HEK293 (cell line): Measurements from ENCODE around the gene RNF135.

ENCODE experiments used
- CTCF ChIA-PET: fragments of 350-600 bp; formaldehyde crosslinking; extraction: SDS; loops from one replicate; lab custom pipeline; 2021; ENCODE audit warnings: antibody characterized with exemption; lab: Yijun Ruan, JAX
- POLR2A ChIA-PET: fragments of 300-600 bp; formaldehyde crosslinking; extraction: SDS; loops from one replicate; lab custom pipeline; 2020; ENCODE audit warnings: antibody characterized with exemption, inconsistent platforms; lab: Yijun Ruan, JAX
- H3K27ac ChIP-seq: fragments of 200-500 bp; sonication (Bioruptor generic); 2 replicates; pipeline ENCODE4 v1.5.1; 2014; ENCODE audit warnings: low read depth, low read length, control low read depth, inconsistent platforms; ENCODE audit errors: extremely low read depth
- H3K36me3 ChIP-seq, 2 experiments: fragments of 200-500 bp in 1 of 2; sonication (Bioruptor generic) in 1 of 2; 1 replicate in 1 of 2; 2 replicates in 1 of 2; pipeline ENCODE4 v1.5.1; 2014 to 2017; ENCODE audit warnings: inconsistent platforms in 2 of 2, low read length in 2 of 2; ENCODE audit not compliant: control insufficient read depth in 2 of 2, insufficient read depth in 1 of 2
- H3K4me1 ChIP-seq: fragments of 200-500 bp; sonication (Bioruptor generic); 2 replicates; pipeline ENCODE4 v1.5.1; 2014; ENCODE audit warnings: mild to moderate bottlenecking, low read length, inconsistent platforms; ENCODE audit not compliant: control insufficient read depth, insufficient read depth
- H3K4me3 ChIP-seq: 2 replicates; pipeline ENCODE4 v1.5.1; 2011; ENCODE audit warnings: low read depth, mild to moderate bottlenecking, control low read depth, low read length, moderate library complexity
- H3K9me3 ChIP-seq: fragments of 200-500 bp; sonication (Bioruptor generic); 2 replicates; pipeline ENCODE4 v1.5.1; 2014; ENCODE audit warnings: low read depth, low read length, inconsistent platforms; ENCODE audit not compliant: control insufficient read depth, insufficient read depth
- IKZF3 ChIP-seq: fragments of 450-650 bp; IDR thresholded peaks from 2 replicates; pipeline ENCODE4 v1.5.0; 2018; ENCODE audit warnings: missing biosample characterization, mild to moderate bottlenecking, missing genetic modification characterization, moderate library complexity
- INSM2 ChIP-seq: fragments of 450-650 bp; formaldehyde crosslinking; IDR thresholded peaks from 2 replicates; pipeline ENCODE4 v1.5.1; 2016; ENCODE audit warnings: missing biosample characterization, missing genetic modification characterization
- KLF7 ChIP-seq: fragments of 450-650 bp; formaldehyde crosslinking; IDR thresholded peaks from 2 replicates; pipeline ENCODE4 v1.5.1; 2016; ENCODE audit warnings: missing biosample characterization, missing genetic modification characterization, borderline replicate concordance
- SP2 ChIP-seq: fragments of 450-650 bp; formaldehyde crosslinking; IDR thresholded peaks from 2 replicates; pipeline ENCODE4 v1.5.1; 2016; ENCODE audit warnings: missing biosample characterization, missing genetic modification characterization
- SP3 ChIP-seq: fragments of 450-650 bp; formaldehyde crosslinking; IDR thresholded peaks from 2 replicates; pipeline ENCODE4 v1.5.1; 2016; ENCODE audit warnings: missing biosample characterization, missing genetic modification characterization
- YY2 ChIP-seq: fragments of 450-650 bp; formaldehyde crosslinking; IDR thresholded peaks from 2 replicates; pipeline ENCODE4 v1.5.1; 2016; ENCODE audit warnings: missing biosample characterization, missing genetic modification characterization
- ZBTB11 ChIP-seq: fragments of 450-650 bp; formaldehyde crosslinking; conservative IDR thresholded peaks from 2 replicates; pipeline ENCODE4 v1.5.1; 2016; ENCODE audit warnings: low read depth, missing biosample characterization, missing genetic modification characterization
- ZFP3 ChIP-seq: fragments of 450-650 bp; formaldehyde crosslinking; IDR thresholded peaks from 2 replicates; pipeline ENCODE4 v1.5.1; 2016; ENCODE audit warnings: low read depth, missing biosample characterization, missing genetic modification characterization
- ZNF18 ChIP-seq: fragments of 450-650 bp; formaldehyde crosslinking; IDR thresholded peaks from 2 replicates; pipeline ENCODE4 v1.5.1; 2016; ENCODE audit warnings: missing biosample characterization, missing genetic modification characterization
- ZNF529 ChIP-seq: fragments of 450-650 bp; formaldehyde crosslinking; IDR thresholded peaks from 2 replicates; pipeline ENCODE4 v1.5.1; 2017; ENCODE audit warnings: missing genetic modification characterization, missing biosample characterization; ENCODE audit not compliant: insufficient replicate concordance
- ZNF544 ChIP-seq: fragments of 450-650 bp; formaldehyde crosslinking; IDR thresholded peaks from 2 replicates; pipeline ENCODE4 v1.5.0; 2017; ENCODE audit warnings: missing biosample characterization, missing genetic modification characterization
- ZNF596 ChIP-seq: fragments of 450-650 bp; IDR thresholded peaks from 2 replicates; pipeline ENCODE4 v1.5.0; 2018; ENCODE audit warnings: missing biosample characterization, mild to moderate bottlenecking, missing genetic modification characterization, moderate library complexity
- ZNF704 ChIP-seq: fragments of 450-650 bp; formaldehyde crosslinking; IDR thresholded peaks from 2 replicates; pipeline ENCODE4 v1.5.1; 2016; ENCODE audit warnings: missing biosample characterization, missing genetic modification characterization
- ZNF768 ChIP-seq: fragments of 450-650 bp; formaldehyde crosslinking; IDR thresholded peaks from 2 replicates; pipeline ENCODE4 v1.5.1; 2018; ENCODE audit warnings: missing biosample characterization, mild to moderate bottlenecking, missing genetic modification characterization
- TF ChIP-seq, protein P1 (sequence below): fragments of 450-650 bp; formaldehyde crosslinking; IDR thresholded peaks from 2 replicates; pipeline ENCODE4 v1.5.1; 2017; ENCODE audit warnings: missing biosample characterization, missing genetic modification characterization
- TF ChIP-seq, protein P2 (sequence below): fragments of 450-650 bp; formaldehyde crosslinking; IDR thresholded peaks from 2 replicates; pipeline ENCODE4 v1.5.1; 2016; ENCODE audit warnings: missing biosample characterization, missing genetic modification characterization, borderline replicate concordance
- TF ChIP-seq, protein P3 (sequence below): fragments of 450-650 bp; formaldehyde crosslinking; IDR thresholded peaks from 2 replicates; pipeline ENCODE4 v1.5.1; 2016; ENCODE audit warnings: missing biosample characterization, missing genetic modification characterization, borderline replicate concordance

RNF135 gene

GRCh38 chr17:30950189-30950588 is 20.6 kb upstream of the RNF135 start (continued):
- TF ChIP-seq ZNF18 (tag by site-specific recombination) = no peak
- TF ChIP-seq SP3 = no peak
- TF ChIP-seq ZFP3 (tag by site-specific recombination) = no peak
- TF ChIP-seq KLF7 (tag by site-specific recombination) = no peak
- TF ChIP-seq, protein P1, sequence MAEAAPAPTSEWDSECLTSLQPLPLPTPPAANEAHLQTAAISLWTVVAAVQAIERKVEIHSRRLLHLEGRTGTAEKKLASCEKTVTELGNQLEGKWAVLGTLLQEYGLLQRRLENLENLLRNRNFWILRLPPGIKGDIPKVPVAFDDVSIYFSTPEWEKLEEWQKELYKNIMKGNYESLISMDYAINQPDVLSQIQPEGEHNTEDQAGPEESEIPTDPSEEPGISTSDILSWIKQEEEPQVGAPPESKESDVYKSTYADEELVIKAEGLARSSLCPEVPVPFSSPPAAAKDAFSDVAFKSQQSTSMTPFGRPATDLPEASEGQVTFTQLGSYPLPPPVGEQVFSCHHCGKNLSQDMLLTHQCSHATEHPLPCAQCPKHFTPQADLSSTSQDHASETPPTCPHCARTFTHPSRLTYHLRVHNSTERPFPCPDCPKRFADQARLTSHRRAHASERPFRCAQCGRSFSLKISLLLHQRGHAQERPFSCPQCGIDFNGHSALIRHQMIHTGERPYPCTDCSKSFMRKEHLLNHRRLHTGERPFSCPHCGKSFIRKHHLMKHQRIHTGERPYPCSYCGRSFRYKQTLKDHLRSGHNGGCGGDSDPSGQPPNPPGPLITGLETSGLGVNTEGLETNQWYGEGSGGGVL (tag by site-specific recombination) = no peak
- no peak for TF ChIP-seq IKZF3

- ChIA-PET POLR2A (no interaction called here), CTCF (no interaction called here)
- TF ChIP-seq ZNF704 = no peak
- TF ChIP-seq ZNF529 (tag by site-specific recombination) = no peak
- TF ChIP-seq ZBTB11 = no peak
- TF ChIP-seq ZNF544 (tag by site-specific recombination) = no peak
- no peak for TF ChIP-seq SP2 (tag by site-specific recombination)
- TF ChIP-seq, protein P2, sequence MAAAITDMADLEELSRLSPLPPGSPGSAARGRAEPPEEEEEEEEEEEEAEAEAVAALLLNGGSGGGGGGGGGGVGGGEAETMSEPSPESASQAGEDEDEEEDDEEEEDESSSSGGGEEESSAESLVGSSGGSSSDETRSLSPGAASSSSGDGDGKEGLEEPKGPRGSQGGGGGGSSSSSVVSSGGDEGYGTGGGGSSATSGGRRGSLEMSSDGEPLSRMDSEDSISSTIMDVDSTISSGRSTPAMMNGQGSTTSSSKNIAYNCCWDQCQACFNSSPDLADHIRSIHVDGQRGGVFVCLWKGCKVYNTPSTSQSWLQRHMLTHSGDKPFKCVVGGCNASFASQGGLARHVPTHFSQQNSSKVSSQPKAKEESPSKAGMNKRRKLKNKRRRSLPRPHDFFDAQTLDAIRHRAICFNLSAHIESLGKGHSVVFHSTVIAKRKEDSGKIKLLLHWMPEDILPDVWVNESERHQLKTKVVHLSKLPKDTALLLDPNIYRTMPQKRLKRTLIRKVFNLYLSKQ = no peak
- no peak for TF ChIP-seq INSM2 (tag by site-specific recombination)
- TF ChIP-seq, protein P3, sequence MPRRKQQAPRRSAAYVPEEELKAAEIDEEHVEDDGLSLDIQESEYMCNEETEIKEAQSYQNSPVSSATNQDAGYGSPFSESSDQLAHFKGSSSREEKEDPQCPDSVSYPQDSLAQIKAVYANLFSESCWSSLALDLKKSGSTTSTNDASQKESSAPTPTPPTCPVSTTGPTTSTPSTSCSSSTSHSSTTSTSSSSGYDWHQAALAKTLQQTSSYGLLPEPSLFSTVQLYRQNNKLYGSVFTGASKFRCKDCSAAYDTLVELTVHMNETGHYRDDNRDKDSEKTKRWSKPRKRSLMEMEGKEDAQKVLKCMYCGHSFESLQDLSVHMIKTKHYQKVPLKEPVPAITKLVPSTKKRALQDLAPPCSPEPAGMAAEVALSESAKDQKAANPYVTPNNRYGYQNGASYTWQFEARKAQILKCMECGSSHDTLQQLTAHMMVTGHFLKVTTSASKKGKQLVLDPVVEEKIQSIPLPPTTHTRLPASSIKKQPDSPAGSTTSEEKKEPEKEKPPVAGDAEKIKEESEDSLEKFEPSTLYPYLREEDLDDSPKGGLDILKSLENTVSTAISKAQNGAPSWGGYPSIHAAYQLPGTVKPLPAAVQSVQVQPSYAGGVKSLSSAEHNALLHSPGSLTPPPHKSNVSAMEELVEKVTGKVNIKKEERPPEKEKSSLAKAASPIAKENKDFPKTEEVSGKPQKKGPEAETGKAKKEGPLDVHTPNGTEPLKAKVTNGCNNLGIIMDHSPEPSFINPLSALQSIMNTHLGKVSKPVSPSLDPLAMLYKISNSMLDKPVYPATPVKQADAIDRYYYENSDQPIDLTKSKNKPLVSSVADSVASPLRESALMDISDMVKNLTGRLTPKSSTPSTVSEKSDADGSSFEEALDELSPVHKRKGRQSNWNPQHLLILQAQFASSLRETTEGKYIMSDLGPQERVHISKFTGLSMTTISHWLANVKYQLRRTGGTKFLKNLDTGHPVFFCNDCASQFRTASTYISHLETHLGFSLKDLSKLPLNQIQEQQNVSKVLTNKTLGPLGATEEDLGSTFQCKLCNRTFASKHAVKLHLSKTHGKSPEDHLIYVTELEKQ = no peak
- no peak for TF ChIP-seq ZNF596 (tag by site-specific recombination)
- TF ChIP-seq YY2 (tag by site-specific recombination) = no peak
- no peak for TF ChIP-seq ZNF768
- Histone ChIP-seq H3K4me3 (no peak overlapping the region), H3K4me1 (no peaks in the 10 kb centered on the region), H3K27ac (no peak overlapping the region), H3K9me3 (no peaks in the 10 kb centered on the region), H3K36me3 (peaks cover 0 to 47% of the 10 kb centered on the region in 2 experiments; a peak in 2 of 3 replicates)
These were observed 20.0 kb upstream of the RNF135 start for GRCh38 chr17:30950669-30951399.
